Measurements from ENCODE around the gene RBL2.
A peak's percentile ranks its signal among the peaks of the same experiment; 100 is the strongest.

RBL2 gene

GRCh38 chr16:53503270-53503923 lies 69.1 kb downstream of the RBL2 start:
- TF ChIP-seq, protein P1, sequence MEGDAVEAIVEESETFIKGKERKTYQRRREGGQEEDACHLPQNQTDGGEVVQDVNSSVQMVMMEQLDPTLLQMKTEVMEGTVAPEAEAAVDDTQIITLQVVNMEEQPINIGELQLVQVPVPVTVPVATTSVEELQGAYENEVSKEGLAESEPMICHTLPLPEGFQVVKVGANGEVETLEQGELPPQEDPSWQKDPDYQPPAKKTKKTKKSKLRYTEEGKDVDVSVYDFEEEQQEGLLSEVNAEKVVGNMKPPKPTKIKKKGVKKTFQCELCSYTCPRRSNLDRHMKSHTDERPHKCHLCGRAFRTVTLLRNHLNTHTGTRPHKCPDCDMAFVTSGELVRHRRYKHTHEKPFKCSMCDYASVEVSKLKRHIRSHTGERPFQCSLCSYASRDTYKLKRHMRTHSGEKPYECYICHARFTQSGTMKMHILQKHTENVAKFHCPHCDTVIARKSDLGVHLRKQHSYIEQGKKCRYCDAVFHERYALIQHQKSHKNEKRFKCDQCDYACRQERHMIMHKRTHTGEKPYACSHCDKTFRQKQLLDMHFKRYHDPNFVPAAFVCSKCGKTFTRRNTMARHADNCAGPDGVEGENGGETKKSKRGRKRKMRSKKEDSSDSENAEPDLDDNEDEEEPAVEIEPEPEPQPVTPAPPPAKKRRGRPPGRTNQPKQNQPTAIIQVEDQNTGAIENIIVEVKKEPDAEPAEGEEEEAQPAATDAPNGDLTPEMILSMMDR (IDR thresholded peaks at IDR 0.05; ENCODE audit: borderline replicate concordance, control extremely low read depth, extremely low read depth, insufficient read depth, missing control alignments): no peak
- in situ Hi-C loops (cut with MboI; ENCODE audit: low sequenced_read_pairs, unreplicated experiment): no loop called here
- peak; percentile 99 for DNase-seq (ENCODE audit: low spot score)

DNA sequence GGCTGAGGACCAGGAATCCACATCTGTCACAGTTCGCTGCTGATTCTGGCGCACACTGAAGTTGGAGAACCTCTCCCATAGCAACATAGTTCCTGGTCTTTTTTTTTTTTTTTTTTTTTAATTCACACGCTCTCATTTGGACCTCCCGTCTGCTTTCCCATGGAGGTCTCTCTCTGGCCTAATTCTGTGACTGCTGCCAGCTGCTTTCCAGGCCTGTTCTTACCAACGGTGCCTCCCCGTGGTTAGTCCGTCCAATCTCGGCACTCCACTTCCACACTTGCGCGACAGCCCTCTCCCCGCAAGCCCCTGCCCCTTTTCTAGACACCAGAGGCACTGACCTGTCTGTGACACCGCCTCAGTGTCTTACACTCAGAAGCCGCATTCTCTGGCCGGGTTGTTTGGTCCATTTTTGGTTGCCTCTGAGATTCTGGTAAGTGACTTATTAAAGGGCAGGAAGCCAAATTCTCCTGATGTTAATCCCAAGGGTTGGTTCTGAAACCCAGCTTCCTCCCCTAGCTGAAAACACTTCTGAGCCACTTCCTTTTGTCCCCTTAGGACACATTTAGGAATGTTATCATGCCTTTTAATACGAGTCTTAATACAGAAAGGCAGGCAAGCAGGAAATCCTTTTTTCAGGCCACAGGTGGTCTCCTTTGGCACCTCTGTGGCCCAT lies 69.9 kb downstream of the RBL2 start:
- TF ChIP-seq, protein P1 (IDR thresholded peaks at IDR 0.05; ENCODE audit: borderline replicate concordance, control extremely low read depth, extremely low read depth, insufficient read depth, missing control alignments): no peak
- in situ Hi-C loops (cut with MboI; ENCODE audit: low sequenced_read_pairs, unreplicated experiment): no loop called here
- no peak for DNase-seq (ENCODE audit: low spot score)

GRCh38 chr16:53504665-53505064 lies 70.4 kb downstream of the RBL2 start:
- TF ChIP-seq, protein P1 (IDR thresholded peaks at IDR 0.05; ENCODE audit: borderline replicate concordance, control extremely low read depth, extremely low read depth, insufficient read depth, missing control alignments): no peak
- in situ Hi-C loops (cut with MboI; ENCODE audit: low sequenced_read_pairs, unreplicated experiment): no loop called here
- no peak for DNase-seq (ENCODE audit: low spot score)

DNA sequence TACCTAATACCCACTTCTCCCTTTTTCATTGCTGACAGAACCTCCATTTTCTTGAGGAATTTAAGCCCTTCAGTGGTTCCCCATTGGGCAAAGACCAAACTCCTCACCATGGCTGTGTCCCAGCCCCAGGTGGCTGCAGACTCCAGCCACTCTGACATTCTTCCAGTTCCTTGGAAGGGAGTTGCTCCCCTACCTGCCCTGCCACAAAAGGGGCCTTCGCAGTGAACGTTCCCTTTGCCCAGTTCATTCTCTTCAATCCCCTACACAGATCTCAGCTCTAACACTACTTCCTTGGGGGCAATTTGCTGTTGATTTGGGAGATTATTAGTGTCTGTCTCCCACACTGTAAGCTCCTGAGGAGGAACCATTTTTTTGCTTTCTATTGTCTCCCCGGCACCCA lies 72.0 kb downstream of the RBL2 start:
- DNase-seq (ENCODE audit: low spot score): no peak
- in situ Hi-C loops (cut with MboI; ENCODE audit: low sequenced_read_pairs, unreplicated experiment): no loop called here
- TF ChIP-seq, protein P1 (IDR thresholded peaks at IDR 0.05; ENCODE audit: borderline replicate concordance, control extremely low read depth, extremely low read depth, insufficient read depth, missing control alignments): no peak

DNA sequence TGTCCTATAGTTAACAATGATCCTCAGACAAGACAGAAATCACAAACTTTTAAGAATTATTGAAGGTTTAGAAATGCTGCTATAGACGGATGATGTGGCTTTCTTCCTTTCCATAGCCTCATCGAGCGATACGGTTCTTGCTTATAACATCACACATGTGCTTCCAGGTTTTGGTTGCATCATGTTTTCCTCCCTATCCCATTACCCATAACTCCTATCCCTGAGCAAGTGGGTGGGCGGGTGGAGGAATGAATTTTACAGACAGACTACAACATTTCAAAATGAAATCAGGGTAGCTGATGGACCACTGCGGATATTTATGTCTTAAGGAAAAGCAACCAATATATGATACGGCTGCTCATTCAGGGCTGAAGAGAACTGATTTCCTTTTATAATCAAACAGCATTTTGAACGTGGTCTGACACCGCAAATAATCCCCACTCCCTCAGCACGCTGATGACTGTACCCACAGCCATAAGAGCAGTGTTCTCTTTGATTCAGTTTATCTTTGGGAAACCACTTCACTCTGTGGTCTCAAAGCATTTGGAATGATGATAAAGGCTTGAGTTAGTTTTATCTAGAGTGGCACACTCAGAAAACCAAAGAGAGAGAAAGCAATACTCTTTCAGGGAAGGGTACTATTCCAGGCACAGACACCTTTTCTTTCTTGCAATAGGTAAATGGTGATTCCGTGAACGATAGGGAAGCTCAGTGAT lies 73.4 kb downstream of the RBL2 start:
- in situ Hi-C loops (cut with MboI; ENCODE audit: low sequenced_read_pairs, unreplicated experiment): no loop called here
- TF ChIP-seq, protein P1 (IDR thresholded peaks at IDR 0.05; ENCODE audit: borderline replicate concordance, control extremely low read depth, extremely low read depth, insufficient read depth, missing control alignments): no peak
- DNase-seq (ENCODE audit: low spot score): no peak

DNA sequence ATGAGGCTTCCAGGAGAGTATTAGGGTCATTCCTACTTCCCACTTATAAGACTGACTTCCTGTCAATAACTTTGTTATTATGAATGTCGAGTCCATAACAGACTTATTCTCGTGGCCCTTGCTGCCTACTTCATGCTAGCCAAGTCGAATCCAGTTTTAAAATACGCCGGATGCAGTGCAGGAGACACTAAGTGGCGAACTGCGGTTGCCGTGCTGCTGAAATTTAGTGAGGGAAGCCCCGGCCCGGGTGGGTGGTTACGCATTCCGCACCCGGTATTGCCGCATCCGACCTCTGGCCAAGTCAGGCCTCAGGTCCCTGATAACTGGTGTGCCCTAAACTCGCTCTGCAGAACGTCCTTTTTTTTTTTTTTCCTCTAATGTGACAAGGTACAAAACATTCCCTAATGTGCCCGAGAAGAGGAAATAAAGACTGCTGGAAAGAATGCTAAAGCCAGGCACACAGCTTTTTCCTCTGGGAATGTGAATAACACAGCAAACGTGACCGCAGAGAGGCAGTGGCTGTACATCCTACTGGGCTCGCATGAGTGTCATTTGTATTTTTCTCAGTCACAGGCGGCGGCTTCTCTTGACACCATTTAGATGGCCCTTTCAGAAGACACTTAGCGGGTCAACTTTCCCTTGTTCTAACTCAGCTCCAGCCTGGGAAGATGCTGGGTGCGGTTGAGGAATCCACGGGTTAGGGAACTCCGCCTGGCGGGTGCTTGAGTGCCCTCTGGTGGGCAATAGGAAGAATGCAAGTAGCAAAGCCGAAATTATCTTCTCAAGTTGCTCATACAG lies 75.8 kb downstream of the RBL2 start:
- DNase-seq (ENCODE audit: low spot score): peak; percentile 69
- TF ChIP-seq, protein P1 (IDR thresholded peaks at IDR 0.05; ENCODE audit: borderline replicate concordance, control extremely low read depth, extremely low read depth, insufficient read depth, missing control alignments): peak; percentile 67
- in situ Hi-C loops (cut with MboI; ENCODE audit: low sequenced_read_pairs, unreplicated experiment): no loop called here

Data from GM13976 (cell line).